ENCODE results near the gene SLC49A4.

Gene SLC49A4

DNA sequence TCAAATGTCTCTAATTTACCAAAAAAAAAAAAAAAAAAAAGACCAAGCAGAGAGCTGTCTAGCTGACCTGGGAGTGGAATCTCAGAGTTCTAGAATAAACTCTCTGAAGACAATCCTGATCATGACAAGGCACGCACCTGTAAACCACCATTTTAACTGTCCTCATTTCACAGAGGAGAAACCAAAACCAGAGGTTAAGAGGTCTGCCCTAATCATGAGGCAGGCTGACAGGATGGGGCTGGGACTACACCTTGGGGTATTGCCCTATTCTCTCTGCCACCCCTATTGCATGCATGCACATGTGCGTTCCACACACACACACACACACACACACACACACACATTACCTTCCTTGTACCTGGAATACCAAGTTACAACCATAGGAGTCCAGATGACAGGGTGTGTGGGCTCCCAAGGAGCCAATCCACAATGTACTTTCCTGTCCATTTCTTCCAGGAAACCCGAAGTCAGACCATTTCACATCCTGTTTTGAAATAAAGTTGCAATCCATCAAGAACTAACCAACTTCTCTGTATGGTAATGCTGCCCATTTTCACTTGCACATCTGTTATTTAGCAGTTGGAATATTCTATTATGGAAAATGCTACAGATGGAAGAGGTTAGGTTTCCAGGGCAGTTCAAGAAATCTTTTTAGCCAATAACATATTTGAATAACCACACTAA, 35.9 kb upstream of the SLC49A4 start:
- H3K27me3 ChIP-seq (ENCODE audit: insufficient read depth, low read length) = no peaks in the 10 kb centered on the region
- H3K9ac ChIP-seq (ENCODE audit: low read length) = no peak overlapping the region
- H3F3A ChIP-seq (ENCODE audit: insufficient read depth, low read length) = no peaks in the 10 kb centered on the region
- H2AFZ ChIP-seq (ENCODE audit: low read length) = no peak overlapping the region
- TF ChIP-seq EZH2 (IDR thresholded peaks at IDR 0.05; ENCODE audit: borderline replicate concordance, low read length) = no peak
- TF ChIP-seq, protein P1, sequence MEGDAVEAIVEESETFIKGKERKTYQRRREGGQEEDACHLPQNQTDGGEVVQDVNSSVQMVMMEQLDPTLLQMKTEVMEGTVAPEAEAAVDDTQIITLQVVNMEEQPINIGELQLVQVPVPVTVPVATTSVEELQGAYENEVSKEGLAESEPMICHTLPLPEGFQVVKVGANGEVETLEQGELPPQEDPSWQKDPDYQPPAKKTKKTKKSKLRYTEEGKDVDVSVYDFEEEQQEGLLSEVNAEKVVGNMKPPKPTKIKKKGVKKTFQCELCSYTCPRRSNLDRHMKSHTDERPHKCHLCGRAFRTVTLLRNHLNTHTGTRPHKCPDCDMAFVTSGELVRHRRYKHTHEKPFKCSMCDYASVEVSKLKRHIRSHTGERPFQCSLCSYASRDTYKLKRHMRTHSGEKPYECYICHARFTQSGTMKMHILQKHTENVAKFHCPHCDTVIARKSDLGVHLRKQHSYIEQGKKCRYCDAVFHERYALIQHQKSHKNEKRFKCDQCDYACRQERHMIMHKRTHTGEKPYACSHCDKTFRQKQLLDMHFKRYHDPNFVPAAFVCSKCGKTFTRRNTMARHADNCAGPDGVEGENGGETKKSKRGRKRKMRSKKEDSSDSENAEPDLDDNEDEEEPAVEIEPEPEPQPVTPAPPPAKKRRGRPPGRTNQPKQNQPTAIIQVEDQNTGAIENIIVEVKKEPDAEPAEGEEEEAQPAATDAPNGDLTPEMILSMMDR (IDR thresholded peaks at IDR 0.05; ENCODE audit: low read length) = no peak
- no peaks in the 10 kb centered on the region for H3K9me2 ChIP-seq (ENCODE audit: low read depth, low read length)
- no peaks in the 10 kb centered on the region for H3K79me2 ChIP-seq (ENCODE audit: insufficient read depth, low read length)
- H3K4me3 ChIP-seq (ENCODE audit: low read depth, low read length, poor library complexity, severe bottlenecking) = no peak overlapping the region
- H3K36me3 ChIP-seq (ENCODE audit: insufficient read depth, low read length) = peaks cover 20% of the 10 kb centered on the region; the same call in 1 of the 2 replicates
- no peak overlapping the region for H3K4me2 ChIP-seq (ENCODE audit: low read length)
- H3K4me1 ChIP-seq (ENCODE audit: insufficient read depth, low read length, severe bottlenecking) = no peaks in the 10 kb centered on the region
- H3K9me3 ChIP-seq (ENCODE audit: low read length) = no peaks in the 10 kb centered on the region
- H3K27ac ChIP-seq (ENCODE audit: low read depth, low read length, poor library complexity, severe bottlenecking) = no peak overlapping the region
- no peaks in the 10 kb centered on the region for H4K20me1 ChIP-seq (ENCODE audit: insufficient read depth, low read length)

DNA sequence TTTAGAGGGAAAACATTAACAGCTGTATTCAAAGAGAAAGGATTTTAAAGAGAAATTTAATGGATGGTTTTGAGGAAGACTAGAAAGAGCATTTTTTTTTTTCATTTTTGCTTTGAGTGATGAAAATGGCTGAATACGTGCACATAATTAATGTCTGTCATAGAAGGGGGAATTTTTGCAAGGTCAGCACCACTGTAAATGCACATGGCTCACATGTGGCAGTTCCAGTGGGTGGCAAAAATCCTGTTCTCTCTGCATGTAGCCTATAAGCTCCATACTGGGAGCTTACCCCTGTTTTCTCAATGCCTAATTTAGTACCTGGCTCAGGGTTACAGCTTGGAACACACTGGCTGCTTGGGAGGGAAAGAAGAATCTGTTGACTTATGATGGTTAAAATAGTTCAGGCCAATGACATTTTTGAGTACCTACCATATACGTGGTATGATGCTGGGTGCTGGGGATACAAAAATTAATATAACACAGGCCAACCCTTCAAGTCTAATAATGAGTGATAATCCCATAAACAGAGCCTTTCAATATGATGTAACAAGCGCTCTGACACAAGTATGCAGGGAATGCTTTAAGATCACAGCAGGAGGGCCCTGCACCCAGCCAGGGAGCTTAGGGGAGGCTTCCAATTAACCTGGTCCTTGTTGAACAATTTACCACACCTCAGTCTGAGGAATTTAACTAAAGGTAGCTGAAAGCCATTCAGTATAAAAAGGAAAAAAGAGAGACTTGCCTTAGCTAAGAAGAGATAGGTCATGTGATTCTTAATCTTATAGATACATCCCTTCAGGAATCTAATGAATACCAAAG, 34.2 kb upstream of the SLC49A4 start:
- no peak for TF ChIP-seq EZH2 (IDR thresholded peaks at IDR 0.05; ENCODE audit: borderline replicate concordance, low read length)
- TF ChIP-seq, protein P1 (IDR thresholded peaks at IDR 0.05; ENCODE audit: low read length) = no peak
- no peaks in the 10 kb centered on the region for H3K9me3 ChIP-seq (ENCODE audit: low read length)
- no peaks in the 10 kb centered on the region for H3K79me2 ChIP-seq (ENCODE audit: insufficient read depth, low read length)
- H3K4me1 ChIP-seq (ENCODE audit: insufficient read depth, low read length, severe bottlenecking) = no peaks in the 10 kb centered on the region
- H3K4me2 ChIP-seq (ENCODE audit: low read length) = no peak overlapping the region
- H4K20me1 ChIP-seq (ENCODE audit: insufficient read depth, low read length) = no peaks in the 10 kb centered on the region
- H3F3A ChIP-seq (ENCODE audit: insufficient read depth, low read length) = no peaks in the 10 kb centered on the region
- H3K36me3 ChIP-seq (ENCODE audit: insufficient read depth, low read length) = peaks cover 17% of the 10 kb centered on the region; the same call in 1 of the 2 replicates
- no peak overlapping the region for H2AFZ ChIP-seq (ENCODE audit: low read length)
- H3K27me3 ChIP-seq (ENCODE audit: insufficient read depth, low read length) = no peaks in the 10 kb centered on the region
- no peak overlapping the region for H3K27ac ChIP-seq (ENCODE audit: low read depth, low read length, poor library complexity, severe bottlenecking)
- no peak overlapping the region for H3K4me3 ChIP-seq (ENCODE audit: low read depth, low read length, poor library complexity, severe bottlenecking)
- no peak overlapping the region for H3K9ac ChIP-seq (ENCODE audit: low read length)
- no peaks in the 10 kb centered on the region for H3K9me2 ChIP-seq (ENCODE audit: low read depth, low read length)

DNA sequence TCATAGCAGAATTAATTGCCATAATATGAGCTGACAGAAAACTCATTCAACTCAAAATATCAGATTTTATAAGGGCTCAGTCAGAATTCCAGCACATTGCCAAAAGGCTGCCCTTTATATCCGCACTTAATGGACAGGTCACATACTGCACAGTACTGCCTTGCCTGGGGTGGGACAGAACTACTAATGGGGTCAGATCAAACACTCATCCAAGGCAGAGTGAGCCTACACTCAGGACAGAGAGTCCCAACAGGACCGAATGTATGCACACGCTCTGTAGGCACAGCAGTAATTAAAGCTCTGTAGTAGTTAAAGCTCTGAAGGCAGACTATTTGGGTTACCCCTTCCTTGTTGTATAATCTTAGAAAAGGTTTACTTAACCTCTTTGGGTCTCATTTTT, 28.4 kb upstream of the SLC49A4 start:
- H3K4me1 ChIP-seq (ENCODE audit: insufficient read depth, low read length, severe bottlenecking) = no peaks in the 10 kb centered on the region
- H3K79me2 ChIP-seq (ENCODE audit: insufficient read depth, low read length) = no peaks in the 10 kb centered on the region
- H2AFZ ChIP-seq (ENCODE audit: low read length) = no peak overlapping the region
- no peaks in the 10 kb centered on the region for H3K27me3 ChIP-seq (ENCODE audit: insufficient read depth, low read length)
- H3K4me2 ChIP-seq (ENCODE audit: low read length) = no peak overlapping the region
- H3K4me3 ChIP-seq (ENCODE audit: low read depth, low read length, poor library complexity, severe bottlenecking) = no peak overlapping the region
- no peaks in the 10 kb centered on the region for H3K9me3 ChIP-seq (ENCODE audit: low read length)
- no peaks in the 10 kb centered on the region for H4K20me1 ChIP-seq (ENCODE audit: insufficient read depth, low read length)
- TF ChIP-seq, protein P1 (IDR thresholded peaks at IDR 0.05; ENCODE audit: low read length) = no peak
- TF ChIP-seq EZH2 (IDR thresholded peaks at IDR 0.05; ENCODE audit: borderline replicate concordance, low read length) = no peak
- H3K36me3 ChIP-seq (ENCODE audit: insufficient read depth, low read length) = peaks cover 17% of the 10 kb centered on the region; the same call in 1 of the 2 replicates
- no peaks in the 10 kb centered on the region for H3K9me2 ChIP-seq (ENCODE audit: low read depth, low read length)
- no peak overlapping the region for H3K27ac ChIP-seq (ENCODE audit: low read depth, low read length, poor library complexity, severe bottlenecking)
- H3K9ac ChIP-seq (ENCODE audit: low read length) = no peak overlapping the region
- no peaks in the 10 kb centered on the region for H3F3A ChIP-seq (ENCODE audit: insufficient read depth, low read length)
